C1 segment of cervical spinal cord (tissue), 14 donors: ENCODE results near the gene APOO.
A peak's percentile ranks its signal among the peaks of the same experiment; 100 is the strongest.

ENCODE experiments used
- DNase-seq, 14 donors: peaks; one replicate each; lab custom pipeline; 2025; lab: John Stamatoyannopoulos, UW

APOO gene

DNA sequence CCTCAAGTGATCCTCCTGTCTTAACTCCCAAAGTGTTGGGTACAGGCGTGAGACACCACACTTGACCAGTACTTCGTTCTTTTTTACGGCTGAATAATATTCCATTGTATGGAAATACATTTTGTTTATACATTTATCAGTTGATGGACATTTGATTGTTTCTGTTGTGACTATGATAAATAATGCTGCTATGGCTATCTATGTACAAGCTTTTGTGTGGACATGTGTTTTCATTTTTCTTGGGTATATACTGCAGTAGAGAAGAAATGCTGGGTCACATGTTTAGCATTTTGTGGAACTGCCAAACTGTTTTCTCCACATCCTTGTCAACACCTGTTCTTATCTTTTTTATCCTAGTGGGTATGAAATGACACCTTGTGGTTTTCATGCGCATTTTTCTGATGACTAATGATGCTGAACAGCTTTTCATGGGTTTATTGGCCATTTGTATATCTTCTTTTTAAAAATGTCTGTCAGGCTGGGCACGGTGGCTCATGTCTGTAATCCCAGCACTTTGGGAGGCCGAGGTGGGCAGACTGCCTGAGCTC is 87.4 kb downstream of the APOO start:
- no peak for DNase-seq

DNA sequence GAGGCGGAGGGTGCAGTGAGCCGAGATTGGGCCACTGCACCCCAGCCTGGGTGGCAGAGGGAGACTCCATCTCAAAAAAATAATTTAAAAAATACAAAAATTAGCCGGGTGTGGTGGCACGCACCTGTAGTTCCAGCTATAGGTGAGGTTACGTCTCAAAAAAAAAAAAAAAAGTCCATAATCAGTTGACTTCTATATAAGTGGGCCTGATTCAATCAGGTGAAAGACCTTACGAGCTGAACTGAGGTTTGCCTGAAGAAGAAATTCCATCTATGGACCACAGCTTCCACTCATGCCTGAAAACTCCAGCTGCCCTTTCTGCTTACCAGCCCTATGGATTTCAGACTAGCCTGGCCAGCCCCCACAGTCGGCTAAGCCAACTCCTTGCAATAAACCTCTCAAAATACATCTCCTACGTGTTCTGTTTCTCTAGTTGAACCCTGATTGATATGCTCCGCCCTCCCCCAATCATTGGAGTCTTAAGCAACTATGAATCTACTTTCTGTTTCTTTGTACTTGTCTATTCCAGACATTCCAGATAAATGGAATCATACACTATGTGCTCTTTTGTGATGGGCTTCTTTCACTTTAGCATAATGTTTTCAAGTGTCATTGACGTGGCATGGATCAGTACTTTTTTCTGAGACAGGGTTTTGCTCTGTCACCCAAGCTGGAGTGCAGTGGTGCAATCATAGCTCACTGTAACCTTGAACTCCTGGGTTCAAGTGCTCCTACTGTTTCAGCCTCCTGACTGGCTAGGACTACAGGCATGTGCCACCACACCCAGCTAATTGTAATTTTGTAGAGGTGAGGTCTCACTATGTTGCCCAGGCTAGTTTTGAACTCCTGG is 88.1 kb downstream of the APOO start:
- DNase-seq: no peak

DNA sequence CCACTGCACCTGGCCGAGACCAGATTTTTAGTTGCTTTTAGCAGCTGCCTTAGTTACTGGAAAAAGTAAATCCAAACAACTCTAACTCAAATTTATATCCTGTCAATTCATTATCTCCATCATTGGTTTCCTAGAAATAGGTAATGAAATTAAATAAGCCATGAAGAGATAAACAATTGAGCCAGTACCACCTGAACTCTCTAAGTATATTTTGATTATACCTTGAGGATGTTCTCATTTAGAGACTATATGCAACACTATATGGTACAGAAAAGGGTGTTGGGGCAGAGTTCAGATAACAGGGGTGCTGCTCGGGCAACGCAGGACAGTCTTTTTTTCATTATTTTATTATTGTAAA is 89.8 kb downstream of the APOO start:
- no peak for DNase-seq

DNA sequence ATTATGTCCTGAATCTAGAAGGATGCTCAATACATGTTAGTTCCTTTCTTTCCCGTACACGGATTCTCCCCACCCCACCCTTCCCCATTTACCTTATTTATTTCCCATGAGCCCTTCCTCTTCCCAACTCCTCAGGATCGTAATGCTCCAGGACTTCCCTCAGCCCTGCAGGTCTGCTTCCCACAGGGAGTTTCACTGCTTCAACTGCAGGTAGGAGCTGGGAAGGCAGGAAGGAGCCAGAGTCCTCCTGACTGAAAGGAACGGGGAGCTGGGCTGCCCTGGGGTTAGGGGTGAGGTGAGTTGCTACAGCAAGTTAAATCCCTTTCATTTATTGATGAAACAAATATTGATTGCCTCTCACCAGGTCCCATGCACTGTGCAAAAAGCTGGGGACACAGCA is 91.6 kb downstream of the APOO start:
- DNase-seq: no peak

DNA sequence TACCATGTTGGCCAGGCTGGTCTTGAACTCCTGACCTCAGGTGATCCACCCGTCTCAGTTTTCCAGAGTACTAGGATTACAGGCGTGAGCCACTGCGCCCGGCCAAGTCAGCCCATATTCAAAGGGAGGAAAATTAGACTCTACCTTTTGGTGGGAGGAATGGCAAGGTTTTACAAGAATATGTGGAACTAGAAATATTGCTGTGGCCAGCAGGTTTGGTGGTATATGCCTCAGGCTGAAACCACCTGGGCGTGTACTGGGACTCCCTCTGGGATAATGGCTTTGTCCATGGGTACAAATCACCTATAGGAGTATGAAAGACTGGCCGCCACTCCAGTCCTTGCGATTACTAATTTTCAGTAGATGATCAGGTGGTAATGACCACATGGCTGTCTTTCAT is 92.4 kb downstream of the APOO start:
- DNase-seq: no peak

DNA sequence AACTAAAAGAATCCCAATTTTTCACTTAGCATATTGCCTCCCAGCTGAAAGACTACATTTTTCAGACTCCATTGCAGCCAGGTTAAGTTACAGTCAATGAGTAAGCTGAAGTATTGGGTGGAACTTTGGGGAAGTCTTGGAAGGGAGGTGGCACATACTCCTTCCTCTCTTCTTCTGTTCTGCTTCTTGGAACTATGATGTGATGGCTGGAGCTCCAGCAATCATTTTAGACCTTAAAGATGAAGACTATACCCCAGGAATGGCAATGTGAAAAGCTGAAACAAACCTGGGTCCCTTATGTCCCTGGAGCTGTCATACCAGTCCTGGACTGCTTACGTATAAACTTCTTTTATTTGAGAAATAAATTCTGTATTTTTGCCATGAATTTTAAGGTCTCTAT is 93.9 kb downstream of the APOO start:
- DNase-seq: no peak

DNA sequence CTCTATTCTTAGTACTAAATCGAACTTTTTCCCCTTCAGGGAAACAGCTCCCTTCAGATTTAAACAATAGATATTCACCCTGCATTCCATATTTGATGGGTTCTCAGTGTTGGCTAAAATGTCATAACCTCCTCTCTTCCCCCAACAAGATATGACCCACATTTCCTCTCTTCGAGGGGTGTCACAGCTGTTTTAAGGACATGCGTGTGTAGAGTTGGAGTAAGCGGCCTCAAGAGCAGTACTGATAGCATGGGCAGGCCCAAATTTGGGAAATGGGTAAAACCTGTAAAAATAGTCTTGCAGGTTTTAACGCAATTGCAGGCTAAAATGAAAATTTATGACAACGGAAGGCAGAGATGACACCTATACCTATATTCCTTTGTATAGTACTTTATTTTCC is 96.1 kb downstream of the APOO start:
- peak in 1 of 14 donors; percentile 27 for DNase-seq

DNA sequence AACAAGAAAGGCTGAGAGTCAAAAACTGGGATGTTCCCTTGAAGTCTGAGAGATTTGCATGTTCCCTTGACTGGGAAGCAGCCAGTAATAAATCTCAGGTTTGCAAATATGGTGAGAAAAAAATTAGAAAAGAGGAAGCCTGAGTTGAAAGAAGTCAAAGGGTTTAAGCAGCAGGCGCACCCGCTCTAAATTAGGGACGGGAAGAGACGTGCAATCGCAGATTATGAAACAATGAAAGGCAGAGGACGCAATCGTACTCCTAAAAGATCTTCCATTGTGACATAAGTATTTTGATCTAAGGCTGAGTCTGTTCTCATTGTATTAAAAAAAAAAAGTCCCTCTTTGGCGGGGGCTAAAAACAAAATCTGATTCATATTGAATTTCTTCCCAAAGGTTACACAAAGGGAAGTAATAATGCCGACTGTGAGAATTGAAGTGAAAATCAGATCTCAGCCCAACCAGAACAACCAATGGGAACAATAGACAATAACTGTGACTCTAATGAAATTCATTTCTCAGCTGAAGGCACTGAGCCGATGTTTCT is 96.6 kb downstream of the APOO start:
- DNase-seq: peak in 2 of 14 donors; percentile 1 to 27

DNA sequence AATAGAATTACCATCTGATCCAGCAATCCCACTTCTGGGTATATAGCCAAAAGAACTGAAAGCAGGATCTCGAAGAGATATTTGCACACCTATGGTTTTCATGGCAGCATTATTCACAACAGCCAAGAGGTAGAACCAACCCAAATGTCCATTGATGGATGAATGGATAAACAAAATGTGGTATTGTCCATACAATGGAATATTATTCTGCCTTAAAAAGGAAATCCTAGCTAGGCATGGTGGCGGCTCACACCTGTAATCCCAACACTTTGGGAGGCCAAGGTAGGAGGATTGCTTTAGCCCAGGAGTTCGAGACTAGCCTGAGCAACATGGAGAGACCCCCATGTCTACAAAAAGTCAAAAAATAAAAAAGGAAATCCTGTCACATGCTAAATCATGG is 97.5 kb downstream of the APOO start:
- no peak for DNase-seq

DNA sequence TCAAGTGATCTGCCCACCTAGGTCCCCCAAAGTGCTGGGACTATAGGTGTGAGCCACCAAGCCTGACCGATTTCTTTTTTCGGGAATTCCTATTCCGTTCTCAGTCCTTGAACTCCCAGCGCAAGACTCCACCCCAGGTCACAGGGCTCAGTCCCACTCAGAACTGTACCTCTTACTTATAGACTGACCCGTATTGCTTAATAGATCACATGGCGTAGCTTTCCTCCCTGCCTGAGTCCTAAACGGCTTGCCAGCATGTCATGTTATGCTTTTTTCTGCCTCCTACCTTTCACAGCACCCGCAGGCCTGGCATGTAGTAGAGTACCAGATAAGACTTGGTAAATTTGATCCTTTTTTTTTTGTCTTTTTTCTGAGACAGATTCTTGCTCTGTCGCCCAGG is 102.3 kb downstream of the APOO start:
- DNase-seq: no peak

DNA sequence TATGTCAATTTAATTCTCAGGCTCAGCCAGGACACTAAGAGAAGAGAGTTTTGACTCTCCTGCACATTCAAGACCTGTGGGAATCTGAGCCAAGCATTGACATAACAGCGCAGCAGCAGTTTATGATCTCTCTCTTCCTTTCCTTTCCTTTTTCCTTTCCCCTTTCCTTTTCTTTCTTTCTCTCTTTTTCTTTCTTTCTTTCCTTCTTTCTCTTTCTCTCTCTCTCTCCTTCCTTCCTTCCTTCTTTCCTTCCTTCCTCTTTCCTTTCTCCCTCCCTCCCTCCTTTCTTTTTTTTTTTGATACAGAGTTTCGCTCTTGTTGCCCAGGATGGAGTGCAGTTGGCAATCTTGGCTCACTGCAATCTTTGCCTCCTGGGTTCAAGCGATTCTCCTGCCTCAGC is 103.2 kb downstream of the APOO start:
- DNase-seq: no peak

DNA sequence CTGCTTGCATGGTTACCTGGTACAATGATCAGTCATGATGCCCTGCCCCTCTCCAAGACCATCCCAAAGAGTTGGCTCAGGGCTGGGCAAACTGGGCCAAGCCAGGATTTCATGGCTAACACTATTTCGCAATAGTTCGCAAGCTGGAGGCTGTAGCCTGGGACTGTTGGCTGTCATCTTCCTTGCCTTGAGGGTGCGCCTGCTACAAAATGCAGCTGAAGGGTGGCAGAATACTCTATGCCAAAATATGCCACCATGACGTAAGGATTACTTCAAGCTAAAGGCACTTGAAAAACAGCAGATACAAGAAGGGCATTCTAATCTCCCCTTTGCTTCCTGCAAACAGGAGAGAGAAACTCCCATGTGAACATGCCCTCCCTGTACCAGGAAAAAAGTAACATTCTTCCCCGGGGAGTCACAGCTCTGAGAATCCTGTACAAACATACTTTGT is 103.8 kb downstream of the APOO start:
- DNase-seq: peak in 1 of 14 donors; percentile 12

DNA sequence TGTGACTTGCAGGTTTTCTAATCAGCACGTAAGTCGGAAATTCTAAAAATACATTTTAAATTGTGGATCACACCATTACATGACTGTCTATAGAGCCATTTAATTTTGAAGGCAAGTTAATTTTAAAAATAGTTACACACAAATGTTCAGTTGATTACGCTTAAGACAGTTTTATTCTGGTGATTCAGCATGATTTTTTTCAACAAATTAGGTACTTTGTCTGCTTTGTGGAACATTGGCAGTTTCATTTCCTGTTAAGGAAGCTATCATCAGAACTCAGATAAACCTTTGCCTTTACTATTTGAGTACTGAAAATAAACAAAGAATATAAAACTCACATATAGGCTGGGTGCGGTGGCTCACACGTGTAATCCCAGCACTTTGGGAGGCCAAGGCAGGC is 105.3 kb downstream of the APOO start:
- DNase-seq: no peak

DNA sequence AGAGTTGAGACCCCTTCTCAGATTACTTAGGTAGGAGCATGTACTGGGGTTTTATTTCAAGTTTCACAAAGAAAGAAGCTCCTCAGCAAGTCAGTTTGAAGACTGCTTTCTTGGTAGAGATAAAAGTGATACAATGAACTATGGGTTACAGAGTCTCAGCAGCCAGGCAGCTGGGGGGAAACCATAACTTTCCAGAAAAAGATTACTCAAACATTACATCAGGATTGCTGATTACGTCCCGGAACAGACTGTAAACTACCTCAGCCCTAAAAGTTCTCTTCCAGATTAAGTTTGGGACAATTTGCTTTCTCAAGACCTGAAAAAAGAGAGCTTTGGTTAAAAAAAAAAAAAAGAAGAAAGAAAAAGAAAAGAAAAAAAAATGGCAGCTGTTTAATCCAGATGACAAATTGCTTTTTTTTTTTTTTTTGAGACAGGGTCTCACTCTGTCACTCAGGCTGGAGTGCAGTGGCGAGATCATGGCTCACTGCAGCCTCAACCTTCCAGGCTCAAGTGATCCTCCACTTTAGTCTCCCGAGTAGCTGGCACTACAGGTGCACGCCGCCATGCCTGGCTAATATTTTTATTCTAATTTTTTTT is 108.2 kb downstream of the APOO start:
- no peak for DNase-seq

DNA sequence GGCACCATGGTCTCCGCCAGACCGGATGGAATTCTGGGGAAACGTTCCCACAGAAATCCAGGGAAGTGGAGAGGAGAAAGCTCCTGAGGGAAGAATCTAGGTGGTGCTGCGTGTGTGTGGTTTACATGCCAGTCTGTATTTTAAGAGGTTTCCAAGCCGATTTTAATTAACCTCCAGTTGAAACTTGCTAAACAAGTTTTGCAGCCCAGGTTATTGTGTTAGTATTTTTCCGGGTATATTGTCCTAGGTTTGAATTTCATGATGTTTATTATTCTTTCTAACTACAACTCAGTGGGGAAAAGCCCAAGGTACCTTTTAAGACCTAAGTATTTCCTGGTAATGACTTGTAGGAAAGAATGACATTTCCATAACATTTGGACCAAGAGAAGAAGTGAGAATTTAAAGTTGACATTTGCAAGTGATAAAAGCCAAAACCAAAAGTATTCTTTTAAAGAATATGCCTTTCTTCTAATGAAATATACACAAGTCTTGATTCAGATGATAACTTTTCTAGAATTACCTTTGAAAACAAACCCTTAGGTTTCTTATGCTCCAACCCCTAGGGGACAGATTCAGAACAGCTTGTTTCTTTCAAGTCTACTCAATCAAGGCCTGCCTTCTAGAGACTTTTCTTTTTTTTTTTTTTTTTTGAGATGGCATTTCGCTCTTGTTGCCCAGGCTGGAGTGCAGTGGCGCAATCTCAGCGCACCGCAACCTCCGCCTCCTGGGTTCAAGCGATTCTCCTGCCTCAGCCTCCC is 110.2 kb downstream of the APOO start:
- no peak for DNase-seq

DNA sequence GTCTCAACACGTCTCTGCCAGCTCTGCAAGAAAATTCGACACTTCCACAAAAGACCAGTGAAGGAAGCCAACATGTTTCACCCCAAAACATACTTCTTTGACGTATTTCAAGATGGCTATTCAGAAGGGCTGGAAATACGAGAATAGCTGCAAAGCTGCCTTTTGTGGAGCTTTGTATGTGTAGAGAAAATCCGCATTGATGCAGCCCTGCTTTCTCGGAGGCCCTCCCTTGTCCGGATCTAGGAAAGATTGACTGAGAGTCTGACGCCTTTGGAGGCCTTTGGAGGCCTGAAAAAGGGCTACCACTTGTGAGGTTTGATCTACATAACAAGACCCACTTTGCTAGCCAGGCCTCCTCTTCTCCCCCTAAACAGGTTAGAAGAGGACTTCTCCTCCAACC is 112.5 kb downstream of the APOO start:
- DNase-seq: no peak

DNA sequence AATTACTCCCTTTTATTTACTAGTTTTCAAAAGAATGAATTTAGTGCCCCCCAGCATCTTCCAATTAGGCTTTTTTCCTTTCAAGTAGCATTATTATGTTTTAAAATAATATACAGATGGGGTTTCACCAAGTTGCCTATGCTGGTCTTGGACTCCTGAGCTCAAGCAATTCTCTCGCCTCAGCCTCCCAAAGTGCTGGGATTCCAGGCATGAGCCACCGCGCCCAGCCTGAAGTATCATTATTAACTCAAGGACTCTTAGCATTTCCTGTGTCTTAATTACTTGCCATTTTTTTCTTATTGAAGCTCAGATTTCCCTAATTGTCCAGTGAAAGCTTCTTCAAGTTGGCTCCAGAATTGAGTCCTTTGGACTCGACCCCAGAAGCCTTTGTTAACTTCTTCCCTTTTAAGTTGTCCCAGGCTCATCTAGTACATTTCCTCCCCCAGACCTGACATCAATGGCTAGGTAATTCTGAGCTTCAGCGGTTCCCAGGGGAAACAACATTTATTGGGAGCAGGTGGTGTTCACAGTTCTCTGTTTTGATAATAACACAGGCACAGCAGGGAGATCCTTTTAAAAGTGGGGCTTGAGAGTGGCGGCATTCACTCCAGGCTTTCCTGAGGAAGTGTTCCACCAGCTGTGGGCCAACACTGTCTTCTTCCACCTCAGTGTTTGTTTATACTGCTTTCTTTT is 114.7 kb downstream of the APOO start:
- DNase-seq: no peak

DNA sequence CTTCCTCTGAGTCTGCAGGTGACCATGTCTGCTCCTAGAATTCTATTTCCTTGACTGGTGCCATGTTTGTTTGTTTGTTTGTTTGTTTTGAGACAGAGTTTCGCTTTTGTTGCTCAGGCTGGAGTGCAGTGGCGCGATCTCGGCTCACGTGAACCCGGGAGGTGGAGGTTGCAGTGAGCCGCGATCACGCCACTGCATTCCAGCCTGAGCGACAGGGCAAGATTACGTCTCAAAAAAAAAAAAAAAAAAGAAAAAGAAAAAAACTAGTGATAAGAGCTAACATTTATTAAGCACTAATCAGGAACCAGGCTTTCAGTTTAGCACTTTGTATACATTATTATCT is 117.6 kb downstream of the APOO start:
- no peak for DNase-seq

DNA sequence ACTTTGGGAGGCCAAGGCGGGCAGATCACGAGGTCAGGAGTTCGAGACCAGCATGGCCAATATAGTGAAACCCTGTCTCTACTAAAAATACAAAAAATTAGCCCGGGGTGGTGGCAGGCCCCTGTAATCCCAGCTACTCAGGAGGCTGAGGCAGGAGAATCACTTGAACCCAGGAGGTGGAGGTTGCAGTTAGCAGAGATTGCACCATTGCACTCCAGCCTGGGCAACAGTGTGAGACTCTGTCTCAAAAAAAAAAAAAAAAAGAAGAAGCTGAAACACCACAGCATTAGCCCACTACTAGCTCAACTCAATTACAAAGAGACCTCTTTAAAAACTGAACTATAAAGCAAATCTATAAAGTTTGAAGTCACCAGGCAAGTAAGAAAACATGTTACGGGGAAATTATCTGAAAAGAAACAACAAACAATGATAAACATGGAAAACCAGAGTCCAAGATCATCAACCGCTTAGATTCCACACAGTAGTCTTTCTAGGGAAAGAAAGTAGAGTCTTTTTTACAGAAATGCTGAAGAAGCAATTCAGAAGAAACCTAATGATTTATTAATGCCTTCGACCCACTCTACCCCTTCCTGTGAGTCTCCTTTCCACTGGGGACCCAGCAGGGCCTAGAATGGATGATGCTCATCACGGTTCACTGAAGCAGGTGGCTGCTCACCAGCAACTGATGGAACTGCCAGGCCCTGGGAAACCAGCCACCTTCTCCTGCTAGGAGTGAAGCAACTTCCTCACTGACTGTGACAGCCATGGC is 118.2 kb downstream of the APOO start:
- DNase-seq: peak in 2 of 14 donors; percentile 27 to 42

DNA sequence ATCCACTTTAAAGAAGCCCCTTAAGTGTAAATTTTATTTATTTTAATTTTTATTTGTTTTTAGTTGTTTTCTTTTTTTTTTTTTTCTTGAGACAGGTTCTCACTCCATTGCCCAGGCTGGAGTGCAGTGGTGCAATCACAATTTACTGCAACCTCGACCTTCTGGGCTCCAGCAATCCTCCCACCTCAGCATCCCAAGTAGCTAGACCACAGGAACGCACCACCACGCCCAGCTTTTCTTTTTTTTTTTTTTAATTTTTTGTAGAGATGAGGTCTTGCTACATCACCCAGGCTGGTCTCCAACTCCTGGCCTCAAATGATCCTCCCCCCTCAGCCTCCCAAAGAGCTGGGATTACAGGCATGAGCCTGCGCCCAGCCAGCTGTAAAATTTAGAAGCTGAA is 118.8 kb downstream of the APOO start:
- no peak for DNase-seq

DNA sequence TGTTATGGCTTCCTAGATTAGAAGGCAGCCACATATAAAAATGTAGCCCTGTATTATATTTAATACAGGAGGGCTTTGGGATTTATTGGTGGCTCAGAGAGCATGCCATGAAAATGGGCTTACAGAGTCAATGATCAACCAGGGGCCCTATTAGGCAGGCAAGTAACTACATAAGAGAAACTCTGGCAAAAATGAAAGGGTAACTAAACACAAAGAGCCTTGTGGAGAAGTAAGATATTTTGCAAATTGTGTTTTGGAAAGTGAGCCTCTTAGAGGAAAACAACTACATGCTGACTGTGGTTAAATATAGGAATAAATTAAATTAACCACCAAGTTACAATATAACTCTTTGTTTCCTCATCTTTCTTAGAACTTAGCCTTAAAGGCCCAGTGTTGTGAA is 119.2 kb downstream of the APOO start:
- DNase-seq: no peak
